Measurements from ENCODE around the gene FDCSP.

Gene FDCSP

GRCh38 chr4:70195425-70195824 lies 30.5 kb upstream of the FDCSP start, which contains the start of gene ODAM:
Gene ODAM, plus strand, starts transcription at chr4:70195725. Its CDS starts 819 bp downstream, at chr4:70196544.
- no peak within 1 kb of the TSS for H3K4me3 ChIP-seq (ENCODE audit: low read depth, low read length)
- H2BK120ac ChIP-seq (ENCODE audit: insufficient read depth, low read length, poor library complexity) = no peak within 1 kb of the TSS
- no peak within 1 kb of the TSS for H2AK5ac ChIP-seq (ENCODE audit: low read length)
- no peaks in the 10 kb centered on the region for H3K27me3 ChIP-seq (ENCODE audit: insufficient read depth, low read length)
- H3K27ac ChIP-seq (ENCODE audit: low read depth, low read length) = no peak within 1 kb of the TSS
- H3K79me1 ChIP-seq (ENCODE audit: low read length) = no peaks in the 10 kb centered on the region
- H3K36me3 ChIP-seq (ENCODE audit: control insufficient read depth in 1 of 2, insufficient read depth in 2 of 2, low read length in 2 of 2) = no peaks in the 10 kb centered on the region
- H2BK12ac ChIP-seq (ENCODE audit: low read length) = no peak within 1 kb of the TSS
- H3K9ac ChIP-seq (ENCODE audit: low read length) = no peak within 1 kb of the TSS
- H3K23ac ChIP-seq (ENCODE audit: low read length) = no peak within 1 kb of the TSS
- H3K4me1 ChIP-seq (ENCODE audit: control insufficient read depth in 1 of 2, insufficient read depth in 2 of 2, low read length in 2 of 2) = peaks cover 0 to 2% of the 10 kb centered on the region in 2 experiments
- DNase-seq = no peak
- no peaks in the 10 kb centered on the region for H3K79me2 ChIP-seq (ENCODE audit: control insufficient read depth, insufficient read depth, low read length, poor library complexity)
- H4K12ac ChIP-seq (ENCODE audit: low read depth, low read length) = no peak within 1 kb of the TSS
- no peak within 1 kb of the TSS for H3K4ac ChIP-seq (ENCODE audit: low read depth, low read length)
- no peak within 1 kb of the TSS for H3K4me2 ChIP-seq (ENCODE audit: low read length)
- no peak within 1 kb of the TSS for H4K91ac ChIP-seq (ENCODE audit: low read depth, low read length)
- no peak within 1 kb of the TSS for H4K8ac ChIP-seq (ENCODE audit: low read depth, low read length)
- no CpG with 5 or more reads among the region's 1 CpG for WGBS (ENCODE audit: extremely low coverage, insufficient coverage, insufficient read length)
- no peak within 1 kb of the TSS for H3K18ac ChIP-seq (ENCODE audit: low read length)
- no peaks in the 10 kb centered on the region for H3K9me3 ChIP-seq (ENCODE audit: insufficient read depth, low read depth, low read length)
- H2BK5ac ChIP-seq (ENCODE audit: low read depth, low read length, poor library complexity) = no peak within 1 kb of the TSS
- H2AFZ ChIP-seq (ENCODE audit: insufficient read depth, low read length, poor library complexity) = no peak within 1 kb of the TSS
- no peak within 1 kb of the TSS for H3K14ac ChIP-seq (ENCODE audit: low read length)

- Histone ChIP-seq H3K4ac (ENCODE audit: low read depth, low read length) (no peak overlapping the region), H2AK5ac (ENCODE audit: low read length) (no peak overlapping the region), H4K91ac (ENCODE audit: low read depth, low read length) (no peak overlapping the region), H3K23ac (ENCODE audit: low read length) (no peak overlapping the region), H4K8ac (ENCODE audit: low read depth, low read length) (no peak overlapping the region), H3K27ac (ENCODE audit: low read depth, low read length) (no peak overlapping the region), H2BK12ac (ENCODE audit: low read length) (no peak overlapping the region), H2BK5ac (ENCODE audit: low read depth, low read length, poor library complexity) (no peak overlapping the region), H3K4me2 (ENCODE audit: low read length) (no peak overlapping the region), H3K9me3 (ENCODE audit: insufficient read depth, low read depth, low read length) (no peaks in the 10 kb centered on the region), H2AFZ (ENCODE audit: insufficient read depth, low read length, poor library complexity) (no peak overlapping the region), H3K4me3 (ENCODE audit: low read depth, low read length) (no peak overlapping the region), H3K18ac (ENCODE audit: low read length) (no peak overlapping the region), H3K14ac (ENCODE audit: low read length) (no peak overlapping the region), H4K12ac (ENCODE audit: low read depth, low read length) (no peak overlapping the region), H3K27me3 (ENCODE audit: insufficient read depth, low read length) (no peaks in the 10 kb centered on the region), H3K4me1 (ENCODE audit: control insufficient read depth in 1 of 2, insufficient read depth in 2 of 2, low read length in 2 of 2) (peaks cover 0 to 2% of the 10 kb centered on the region in 2 experiments), H3K79me2 (ENCODE audit: control insufficient read depth, insufficient read depth, low read length, poor library complexity) (no peaks in the 10 kb centered on the region), H3K79me1 (ENCODE audit: low read length) (no peaks in the 10 kb centered on the region), H2BK120ac (ENCODE audit: insufficient read depth, low read length, poor library complexity) (no peak overlapping the region), H3K9ac (ENCODE audit: low read length) (no peak overlapping the region), H3K36me3 (ENCODE audit: control insufficient read depth in 1 of 2, insufficient read depth in 2 of 2, low read length in 2 of 2) (no peaks in the 10 kb centered on the region)
- peak in 1 of 2 donors; percentile 57 for DNase-seq
- WGBS (ENCODE audit: extremely low coverage, insufficient coverage, insufficient read length) = no CpG with 5 or more reads among the region's 2 CpGs
Observed at GRCh38 chr4:70196857-70197256, 29.1 kb upstream of the FDCSP start.

DNA sequence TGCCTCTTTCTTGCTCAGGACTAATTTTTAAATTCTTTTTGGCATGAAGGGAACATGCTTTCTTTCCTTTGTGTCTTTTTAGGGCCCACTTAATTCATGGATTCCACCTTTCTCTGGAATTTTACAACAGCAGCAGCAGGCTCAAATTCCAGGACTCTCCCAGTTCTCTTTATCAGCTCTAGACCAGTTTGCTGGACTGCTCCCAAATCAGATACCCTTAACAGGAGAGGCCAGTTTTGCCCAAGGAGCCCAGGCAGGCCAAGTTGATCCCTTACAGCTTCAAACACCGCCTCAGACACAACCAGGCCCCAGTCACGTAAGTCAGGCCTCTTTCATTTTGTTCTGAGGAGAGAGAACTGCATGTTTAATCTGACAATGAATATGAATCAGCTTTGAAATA lies 28.1 kb upstream of the FDCSP start:
- peak; percentile 68 to 72 for DNase-seq
- no peaks in the 10 kb centered on the region for H3K79me1 ChIP-seq (ENCODE audit: low read length)
- H2BK12ac ChIP-seq (ENCODE audit: low read length) = no peak overlapping the region
- no peak overlapping the region for H3K4me3 ChIP-seq (ENCODE audit: low read depth, low read length)
- no peak overlapping the region for H3K18ac ChIP-seq (ENCODE audit: low read length)
- WGBS (ENCODE audit: extremely low coverage, insufficient coverage, insufficient read length) = no CpG with 5 or more reads among the region's 2 CpGs
- no peaks in the 10 kb centered on the region for H3K79me2 ChIP-seq (ENCODE audit: control insufficient read depth, insufficient read depth, low read length, poor library complexity)
- no peak overlapping the region for H2AK5ac ChIP-seq (ENCODE audit: low read length)
- H3K36me3 ChIP-seq (ENCODE audit: control insufficient read depth in 1 of 2, insufficient read depth in 2 of 2, low read length in 2 of 2) = no peaks in the 10 kb centered on the region
- no peak overlapping the region for H3K4ac ChIP-seq (ENCODE audit: low read depth, low read length)
- H3K27ac ChIP-seq (ENCODE audit: low read depth, low read length) = peak overlapping the region; percentile 22
- H2BK5ac ChIP-seq (ENCODE audit: low read depth, low read length, poor library complexity) = no peak overlapping the region
- H3K9me3 ChIP-seq (ENCODE audit: insufficient read depth, low read depth, low read length) = no peaks in the 10 kb centered on the region
- no peak overlapping the region for H3K14ac ChIP-seq (ENCODE audit: low read length)
- no peaks in the 10 kb centered on the region for H3K27me3 ChIP-seq (ENCODE audit: insufficient read depth, low read length)
- H3K4me1 ChIP-seq (ENCODE audit: control insufficient read depth in 1 of 2, insufficient read depth in 2 of 2, low read length in 2 of 2) = peaks cover 0 to 2% of the 10 kb centered on the region in 2 experiments
- no peak overlapping the region for H3K4me2 ChIP-seq (ENCODE audit: low read length)
- H4K12ac ChIP-seq (ENCODE audit: low read depth, low read length) = no peak overlapping the region
- H3K9ac ChIP-seq (ENCODE audit: low read length) = no peak overlapping the region
- H2BK120ac ChIP-seq (ENCODE audit: insufficient read depth, low read length, poor library complexity) = no peak overlapping the region
- no peak overlapping the region for H4K91ac ChIP-seq (ENCODE audit: low read depth, low read length)
- no peak overlapping the region for H2AFZ ChIP-seq (ENCODE audit: insufficient read depth, low read length, poor library complexity)
- no peak overlapping the region for H3K23ac ChIP-seq (ENCODE audit: low read length)
- H4K8ac ChIP-seq (ENCODE audit: low read depth, low read length) = no peak overlapping the region

DNA sequence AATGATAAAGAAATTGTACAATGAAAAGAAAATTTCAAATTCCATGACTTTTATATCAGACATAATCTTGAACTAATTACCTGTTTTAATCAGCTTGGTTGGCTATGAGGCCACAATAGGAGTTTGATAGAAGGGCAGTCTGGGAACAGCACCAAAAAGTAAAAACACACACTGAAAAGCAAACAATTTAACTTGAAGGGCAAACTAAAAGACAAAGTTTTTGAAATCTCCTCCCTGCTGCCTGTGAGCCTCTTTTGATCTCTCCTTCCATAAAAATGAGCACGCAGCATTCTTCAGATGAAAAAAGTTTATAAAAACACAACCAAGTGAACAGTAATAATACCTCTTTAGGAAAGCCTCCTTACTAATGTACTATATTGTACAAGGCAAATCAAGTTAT lies 22.3 kb upstream of the FDCSP start:
- H2BK12ac ChIP-seq (ENCODE audit: low read length) = no peak overlapping the region
- H2AK5ac ChIP-seq (ENCODE audit: low read length) = no peak overlapping the region
- no peak overlapping the region for H3K14ac ChIP-seq (ENCODE audit: low read length)
- H3K79me2 ChIP-seq (ENCODE audit: control insufficient read depth, insufficient read depth, low read length, poor library complexity) = no peaks in the 10 kb centered on the region
- H2AFZ ChIP-seq (ENCODE audit: insufficient read depth, low read length, poor library complexity) = no peak overlapping the region
- H3K18ac ChIP-seq (ENCODE audit: low read length) = no peak overlapping the region
- H3K27me3 ChIP-seq (ENCODE audit: insufficient read depth, low read length) = no peaks in the 10 kb centered on the region
- no peak overlapping the region for H3K9ac ChIP-seq (ENCODE audit: low read length)
- no peaks in the 10 kb centered on the region for H3K36me3 ChIP-seq (ENCODE audit: control insufficient read depth in 1 of 2, insufficient read depth in 2 of 2, low read length in 2 of 2)
- no peak overlapping the region for H3K4ac ChIP-seq (ENCODE audit: low read depth, low read length)
- H3K4me1 ChIP-seq (ENCODE audit: control insufficient read depth in 1 of 2, insufficient read depth in 2 of 2, low read length in 2 of 2) = peaks cover 0 to 2% of the 10 kb centered on the region in 2 experiments
- H2BK120ac ChIP-seq (ENCODE audit: insufficient read depth, low read length, poor library complexity) = no peak overlapping the region
- no peak overlapping the region for H4K91ac ChIP-seq (ENCODE audit: low read depth, low read length)
- H2BK5ac ChIP-seq (ENCODE audit: low read depth, low read length, poor library complexity) = no peak overlapping the region
- WGBS (ENCODE audit: extremely low coverage, insufficient coverage, insufficient read length) = no CpG with 5 or more reads among the region's 1 CpG
- H4K8ac ChIP-seq (ENCODE audit: low read depth, low read length) = no peak overlapping the region
- no peak overlapping the region for H3K4me3 ChIP-seq (ENCODE audit: low read depth, low read length)
- no peaks in the 10 kb centered on the region for H3K9me3 ChIP-seq (ENCODE audit: insufficient read depth, low read depth, low read length)
- H3K4me2 ChIP-seq (ENCODE audit: low read length) = no peak overlapping the region
- no peak overlapping the region for H3K27ac ChIP-seq (ENCODE audit: low read depth, low read length)
- no peak for DNase-seq
- H3K23ac ChIP-seq (ENCODE audit: low read length) = no peak overlapping the region
- no peaks in the 10 kb centered on the region for H3K79me1 ChIP-seq (ENCODE audit: low read length)
- H4K12ac ChIP-seq (ENCODE audit: low read depth, low read length) = no peak overlapping the region

Data from trophoblast cell (in vitro differentiated cells and primary cell).